ENCODE data around the gene LAMP2. TPM values are rescaled to one million over a fixed set of nuclear protein-coding genes. Genes with fewer than 3 reads are reported as not detected.
"Not testable (repeated sequence)": the region's sequence is repeated elsewhere in the genome, so short reads cannot be mapped to it uniquely, and the experiment has no call there.

The LAMP2 gene
- 218 and 221 TPM in 2 replicates for total RNA-seq (2014; rRNA removed; shearing (Covaris generic))
- 278 and 347 TPM in 2 replicates for polyA plus RNA-seq (2015; cell fraction: cytosol; rRNA removed)
- 67.8 and 70.2 TPM in 2 replicates for polyA plus RNA-seq (2015; cell fraction: nucleus; rRNA removed)

DNA sequence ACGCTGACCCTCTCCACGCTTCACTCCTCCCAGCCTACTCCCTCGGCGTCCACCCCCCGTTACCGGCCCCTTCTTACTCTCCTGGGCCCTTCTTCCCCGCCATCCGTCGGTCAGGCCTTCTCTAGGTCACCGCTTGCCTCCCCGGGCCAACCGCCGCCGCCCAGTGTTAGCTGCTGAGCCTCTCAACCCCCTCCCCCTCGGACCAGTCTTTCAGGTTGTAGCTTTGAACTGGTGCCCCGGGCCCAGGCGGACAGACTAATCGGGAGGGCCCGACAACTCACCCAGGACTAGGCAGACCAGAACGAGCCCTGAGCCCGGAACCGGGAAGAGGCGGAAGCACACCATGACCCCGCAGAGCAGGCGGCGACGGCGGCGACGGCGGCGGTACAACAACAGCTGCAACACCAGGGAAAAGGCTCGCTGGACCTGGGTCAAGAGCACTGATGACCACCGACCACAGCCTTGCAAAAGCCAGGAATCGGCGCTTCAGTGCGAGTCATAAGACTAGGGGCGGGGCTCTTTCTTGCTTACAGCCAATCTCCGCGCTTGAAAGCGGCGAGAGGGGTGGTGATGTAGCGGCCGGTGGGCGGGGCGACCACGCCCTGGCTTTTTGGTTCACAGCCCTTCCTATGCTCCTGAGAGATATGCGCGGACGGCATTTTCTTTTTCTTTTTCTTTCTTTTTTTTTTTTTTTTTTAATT is at the start of gene LAMP2:
Gene LAMP2, minus strand, starts transcription at position 472 of the 701 bp plus-strand sequence. Its CDS starts 127 bp downstream, at position 345.
- peak; percentile 90 for DNase-seq (ENCODE audit: low read depth, low spot score)
- in situ Hi-C loops (cut with HindIII; ENCODE audit: low pct_unique_long_range_greater_than_20kb, low sequenced_read_pairs), result no loop called here

DNA sequence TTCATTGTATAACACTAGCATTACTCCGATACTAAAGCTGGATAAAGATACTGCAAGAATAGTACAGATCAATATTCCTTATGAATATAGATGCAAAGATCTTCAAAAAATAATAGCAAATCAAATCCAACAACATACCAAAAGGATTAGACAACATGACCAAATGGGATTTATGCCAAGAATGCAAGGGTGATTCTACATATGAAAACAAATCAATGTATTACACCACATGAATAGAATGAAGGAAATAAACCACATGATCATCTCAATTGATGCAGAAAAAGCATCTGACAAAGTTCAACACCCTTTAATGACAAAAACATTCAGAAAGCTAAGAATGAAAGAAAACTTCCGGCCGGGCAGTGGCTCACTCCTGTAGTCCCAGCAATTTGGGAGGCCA is 48.8 kb upstream of the LAMP2 start:
- in situ Hi-C loops (cut with HindIII; ENCODE audit: low pct_unique_long_range_greater_than_20kb, low sequenced_read_pairs), result no loop called here
- no peak for DNase-seq (ENCODE audit: low read depth, low spot score)

DNA sequence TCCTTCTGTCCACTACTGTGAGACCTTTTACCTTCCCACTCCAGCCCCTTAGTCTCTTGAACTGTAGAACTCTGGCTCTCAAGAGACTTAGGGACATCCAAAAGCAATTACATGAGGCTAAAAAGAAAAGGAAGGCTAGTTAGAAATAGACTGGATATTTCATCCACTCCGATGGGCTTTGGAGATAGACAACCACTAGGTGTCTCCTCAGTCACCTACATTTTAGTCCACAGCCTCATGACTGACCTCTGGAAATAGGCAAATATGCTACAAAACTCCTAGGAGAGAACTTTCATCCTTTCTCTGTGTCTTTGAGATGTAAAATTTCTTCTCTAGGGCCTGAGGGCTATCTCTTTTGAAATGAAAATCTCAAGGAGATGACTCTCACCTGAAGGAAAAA is 45.1 kb upstream of the LAMP2 start:
- peak; percentile 51 for DNase-seq (ENCODE audit: low read depth, low spot score)
- in situ Hi-C loops (cut with HindIII; ENCODE audit: low pct_unique_long_range_greater_than_20kb, low sequenced_read_pairs), result no loop called here

DNA sequence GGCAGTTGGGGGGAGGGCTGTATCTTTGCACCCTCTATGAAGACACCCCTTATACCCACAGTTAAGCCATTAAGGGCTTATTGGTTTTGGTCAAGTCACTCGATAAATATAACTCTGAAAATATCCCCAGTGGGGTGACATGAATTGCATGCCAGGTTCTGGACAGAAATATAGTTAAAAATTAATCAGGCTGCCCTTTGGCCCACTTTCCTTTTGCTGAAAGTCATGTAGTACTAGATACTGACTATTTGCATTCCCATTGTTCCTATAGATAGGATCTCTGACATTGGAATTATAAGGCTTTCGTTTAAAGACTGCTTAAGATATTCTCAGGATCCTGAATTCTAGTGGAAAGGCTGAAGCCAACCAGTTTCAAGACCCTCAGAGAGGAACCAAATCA is 43.5 kb upstream of the LAMP2 start:
- in situ Hi-C loops (cut with HindIII; ENCODE audit: low pct_unique_long_range_greater_than_20kb, low sequenced_read_pairs), result no loop called here
- no peak for DNase-seq (ENCODE audit: low read depth, low spot score)

- DNase-seq (ENCODE audit: low read depth, low spot score), result no peak
- in situ Hi-C loops (cut with HindIII; ENCODE audit: low pct_unique_long_range_greater_than_20kb, low sequenced_read_pairs), result no loop called here
These were observed 43.1 kb upstream of the LAMP2 start for GRCh38 chrX:120512222-120512621.

DNA sequence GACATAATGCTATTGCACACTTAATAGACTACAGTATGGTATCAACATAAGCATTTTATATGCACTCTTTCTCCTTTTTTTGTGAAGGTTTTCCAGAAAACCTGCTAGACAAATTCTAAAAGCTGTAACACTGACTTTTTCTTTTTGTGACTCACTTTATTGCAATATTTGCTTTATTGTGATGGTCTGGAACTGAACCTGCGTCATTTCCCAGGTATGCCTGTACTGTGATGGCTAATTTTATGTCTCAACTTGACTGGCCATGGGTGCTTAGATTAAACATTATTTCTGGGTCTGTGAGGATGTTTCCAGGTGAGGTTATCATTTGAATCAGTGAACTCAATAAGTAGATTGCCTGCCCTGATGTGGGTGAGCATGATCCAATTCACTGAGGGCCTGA is 35.5 kb upstream of the LAMP2 start:
- in situ Hi-C loops (cut with HindIII; ENCODE audit: low pct_unique_long_range_greater_than_20kb, low sequenced_read_pairs), result no loop called here
- DNase-seq (ENCODE audit: low read depth, low spot score), result no peak

DNA sequence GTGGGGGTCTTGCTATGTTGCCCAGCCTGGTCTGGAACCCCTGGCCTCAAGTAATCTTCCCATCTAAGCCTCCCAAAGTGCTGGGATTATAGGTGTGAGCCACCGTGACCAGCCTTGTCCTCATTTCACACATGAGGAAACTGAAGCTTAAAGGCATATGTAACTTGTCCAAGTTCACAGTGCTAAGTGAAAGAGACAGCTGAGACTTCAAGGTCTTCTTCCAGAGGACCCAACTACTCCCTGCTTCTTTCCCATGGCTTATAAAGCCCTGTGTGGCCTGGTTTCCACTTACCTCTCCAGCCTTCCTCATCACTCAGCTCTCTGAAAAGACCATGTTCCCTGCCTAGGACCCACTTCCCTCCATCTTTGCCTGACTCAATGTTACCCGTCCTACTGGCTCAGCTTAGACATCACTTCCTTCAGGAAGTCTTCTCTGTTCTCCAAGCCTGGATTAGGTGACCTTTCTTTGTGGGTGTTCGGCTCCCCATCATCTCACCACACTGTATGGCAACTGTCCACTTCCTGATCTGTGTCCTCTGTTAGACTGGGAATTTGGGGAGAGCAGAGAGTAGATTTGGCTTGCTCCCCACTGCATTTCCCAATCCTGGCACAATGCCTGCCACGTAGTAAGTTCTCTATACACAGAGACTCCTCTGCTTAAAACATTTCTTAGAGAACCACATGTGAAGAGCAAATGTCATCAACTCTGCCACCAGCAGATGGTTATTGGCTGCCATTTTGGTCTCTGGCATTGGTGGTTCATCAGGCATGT is 30.4 kb upstream of the LAMP2 start:
- in situ Hi-C loops (cut with HindIII; ENCODE audit: low pct_unique_long_range_greater_than_20kb, low sequenced_read_pairs), result no loop called here

GRCh38 chrX:120490119-120490518 is 21.0 kb upstream of the LAMP2 start:
- in situ Hi-C loops (cut with HindIII; ENCODE audit: low pct_unique_long_range_greater_than_20kb, low sequenced_read_pairs), result not testable (repeated sequence)

More for the DNA sequence above, 30.4 kb upstream of the LAMP2 start:
- no peak for DNase-seq (ENCODE audit: low read depth, low spot score)

GRCh38 chrX:120486786-120487185 is 17.7 kb upstream of the LAMP2 start:
- in situ Hi-C loops (cut with HindIII; ENCODE audit: low pct_unique_long_range_greater_than_20kb, low sequenced_read_pairs), result no loop called here
- DNase-seq (ENCODE audit: low read depth, low spot score), result no peak

More at GRCh38 chrX:120490119-120490518, 21.0 kb upstream of the LAMP2 start:
- not testable (repeated sequence) for DNase-seq (ENCODE audit: low read depth, low spot score)

GRCh38 chrX:120485638-120486520 is 16.8 kb upstream of the LAMP2 start:
- DNase-seq (ENCODE audit: low read depth, low spot score), result peak; percentile 92
- in situ Hi-C loops (cut with HindIII; ENCODE audit: low pct_unique_long_range_greater_than_20kb, low sequenced_read_pairs), result no loop called here

DNA sequence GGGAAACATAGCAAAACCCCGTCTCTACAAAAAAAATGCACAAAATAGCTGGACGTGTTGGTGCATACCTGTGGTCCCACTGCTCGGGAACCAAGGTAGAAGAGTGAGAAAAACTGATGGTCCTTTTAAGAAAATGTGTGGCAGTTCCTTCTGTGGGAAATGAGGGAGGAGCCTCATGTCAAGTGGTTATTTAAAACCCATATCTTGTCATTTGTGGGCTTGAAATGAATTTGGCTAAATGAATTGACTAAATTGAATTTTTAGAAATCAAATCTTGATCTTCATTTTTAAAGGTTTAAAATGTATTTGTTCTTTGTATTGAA is 16.2 kb upstream of the LAMP2 start:
- in situ Hi-C loops (cut with HindIII; ENCODE audit: low pct_unique_long_range_greater_than_20kb, low sequenced_read_pairs), result no loop called here
- DNase-seq (ENCODE audit: low read depth, low spot score), result no peak

- no peak for DNase-seq (ENCODE audit: low read depth, low spot score)
These were observed 8.4 kb upstream of the LAMP2 start for GRCh38 chrX:120477453-120477852.

GRCh38 chrX:120476714-120477113 is 7.6 kb upstream of the LAMP2 start:
- no peak for DNase-seq (ENCODE audit: low read depth, low spot score)
- in situ Hi-C loops (cut with HindIII; ENCODE audit: low pct_unique_long_range_greater_than_20kb, low sequenced_read_pairs), result no loop called here

More at GRCh38 chrX:120477453-120477852, 8.4 kb upstream of the LAMP2 start:
- in situ Hi-C loops (cut with HindIII; ENCODE audit: low pct_unique_long_range_greater_than_20kb, low sequenced_read_pairs), result no loop called here

GRCh38 chrX:120475447-120475846 is 6.4 kb upstream of the LAMP2 start:
- in situ Hi-C loops (cut with HindIII; ENCODE audit: low pct_unique_long_range_greater_than_20kb, low sequenced_read_pairs), result not testable (repeated sequence)
- DNase-seq (ENCODE audit: low read depth, low spot score), result peak; percentile 26

- no peak for DNase-seq (ENCODE audit: low read depth, low spot score)
- in situ Hi-C loops (cut with HindIII; ENCODE audit: low pct_unique_long_range_greater_than_20kb, low sequenced_read_pairs), result no loop called here
These were observed 5.0 kb upstream of the LAMP2 start for GRCh38 chrX:120474085-120474484.

DNA sequence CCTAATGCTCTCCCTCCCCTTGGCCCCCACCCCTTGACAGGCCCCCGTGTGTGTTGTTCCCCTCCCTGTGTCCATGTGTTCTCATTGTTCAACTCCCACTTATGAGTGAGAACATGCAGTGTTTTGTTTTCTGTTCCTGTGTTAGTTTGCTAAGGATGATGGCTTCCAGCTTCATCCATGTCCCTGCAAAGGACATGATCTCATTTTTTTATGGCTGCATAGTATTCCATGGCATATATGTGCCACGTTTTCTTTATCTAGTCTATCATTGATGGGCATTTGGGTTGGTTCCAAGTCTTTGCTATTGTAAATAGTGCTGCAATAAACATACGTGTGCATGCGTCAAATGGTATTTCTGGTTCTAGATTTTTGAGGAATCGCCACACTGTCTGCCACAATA is 561 bp upstream of the LAMP2 start:
- in situ Hi-C loops (cut with HindIII; ENCODE audit: low pct_unique_long_range_greater_than_20kb, low sequenced_read_pairs); DNase-seq (ENCODE audit: low read depth, low spot score): not testable (repeated sequence)

GRCh38 chrX:120468479-120468824 is 644 bp downstream of the LAMP2 start:
- in situ Hi-C loops (cut with HindIII; ENCODE audit: low pct_unique_long_range_greater_than_20kb, low sequenced_read_pairs), result no loop called here

GRCh38 chrX:120468071-120468470 is 1.0 kb downstream of the LAMP2 start:
- in situ Hi-C loops (cut with HindIII; ENCODE audit: low pct_unique_long_range_greater_than_20kb, low sequenced_read_pairs), result no loop called here
- no peak for DNase-seq (ENCODE audit: low read depth, low spot score)

More at GRCh38 chrX:120468479-120468824, 644 bp downstream of the LAMP2 start:
- no peak for DNase-seq (ENCODE audit: low read depth, low spot score)
